Measurements from ENCODE around the gene OR6J1.

OR6J1 gene

GRCh38 chr14:22668863-22669262 is 24.7 kb upstream of the OR6J1 start:
- Histone ChIP-seq H3K4me3 (ENCODE audit: low read length in 2 of 2) (no peak overlapping the region), H3K36me3 (ENCODE audit: control insufficient read depth in 2 of 2, insufficient read depth in 2 of 2, low read length in 2 of 2) (no peaks in the 10 kb centered on the region), H3K9ac (ENCODE audit: low read depth in 1 of 2, low read length in 2 of 2) (no peak overlapping the region), H3K9me3 (ENCODE audit: control insufficient read depth in 2 of 2, low read length in 2 of 2) (no peaks in the 10 kb centered on the region), H3K27me3 (ENCODE audit: control insufficient read depth in 2 of 2, insufficient read depth in 2 of 2, low read length in 2 of 2) (no peaks in the 10 kb centered on the region), H3K27ac (ENCODE audit: low read depth in 2 of 2, low read length in 2 of 2) (no peak overlapping the region), H3K4me1 (ENCODE audit: control insufficient read depth in 2 of 2, insufficient read depth in 2 of 2, low read length in 2 of 2) (no peaks in the 10 kb centered on the region)

GRCh38 chr14:22668417-22668816 is 24.3 kb upstream of the OR6J1 start:
- H3K9me3 ChIP-seq (ENCODE audit: control insufficient read depth in 2 of 2, low read length in 2 of 2) = no peaks in the 10 kb centered on the region
- no peak overlapping the region for H3K9ac ChIP-seq (ENCODE audit: low read depth in 1 of 2, low read length in 2 of 2)
- no peak overlapping the region for H3K4me3 ChIP-seq (ENCODE audit: low read length in 2 of 2)
- H3K27me3 ChIP-seq (ENCODE audit: control insufficient read depth in 2 of 2, insufficient read depth in 2 of 2, low read length in 2 of 2) = no peaks in the 10 kb centered on the region
- no peaks in the 10 kb centered on the region for H3K36me3 ChIP-seq (ENCODE audit: control insufficient read depth in 2 of 2, insufficient read depth in 2 of 2, low read length in 2 of 2)
- H3K27ac ChIP-seq (ENCODE audit: low read depth in 2 of 2, low read length in 2 of 2) = no peak overlapping the region
- no peaks in the 10 kb centered on the region for H3K4me1 ChIP-seq (ENCODE audit: control insufficient read depth in 2 of 2, insufficient read depth in 2 of 2, low read length in 2 of 2)

- H3K27me3 ChIP-seq (ENCODE audit: control insufficient read depth in 2 of 2, insufficient read depth in 2 of 2, low read length in 2 of 2) = no peaks in the 10 kb centered on the region
- no peak overlapping the region for H3K27ac ChIP-seq (ENCODE audit: low read depth in 2 of 2, low read length in 2 of 2)
- H3K9me3 ChIP-seq (ENCODE audit: control insufficient read depth in 2 of 2, low read length in 2 of 2) = no peaks in the 10 kb centered on the region
- H3K9ac ChIP-seq (ENCODE audit: low read depth in 1 of 2, low read length in 2 of 2) = no peak overlapping the region
- no peak overlapping the region for H3K4me3 ChIP-seq (ENCODE audit: low read length in 2 of 2)
- no peaks in the 10 kb centered on the region for H3K4me1 ChIP-seq (ENCODE audit: control insufficient read depth in 2 of 2, insufficient read depth in 2 of 2, low read length in 2 of 2)
- H3K36me3 ChIP-seq (ENCODE audit: control insufficient read depth in 2 of 2, insufficient read depth in 2 of 2, low read length in 2 of 2) = no peaks in the 10 kb centered on the region
These were observed 23.7 kb upstream of the OR6J1 start for GRCh38 chr14:22667881-22668280.

- H3K27ac ChIP-seq (ENCODE audit: low read depth in 2 of 2, low read length in 2 of 2) = no peak overlapping the region
- no peaks in the 10 kb centered on the region for H3K4me1 ChIP-seq (ENCODE audit: control insufficient read depth in 2 of 2, insufficient read depth in 2 of 2, low read length in 2 of 2)
- H3K4me3 ChIP-seq (ENCODE audit: low read length in 2 of 2) = no peak overlapping the region
- no peaks in the 10 kb centered on the region for H3K9me3 ChIP-seq (ENCODE audit: control insufficient read depth in 2 of 2, low read length in 2 of 2)
- no peaks in the 10 kb centered on the region for H3K36me3 ChIP-seq (ENCODE audit: control insufficient read depth in 2 of 2, insufficient read depth in 2 of 2, low read length in 2 of 2)
- H3K9ac ChIP-seq (ENCODE audit: low read depth in 1 of 2, low read length in 2 of 2) = no peak overlapping the region
- no peaks in the 10 kb centered on the region for H3K27me3 ChIP-seq (ENCODE audit: control insufficient read depth in 2 of 2, insufficient read depth in 2 of 2, low read length in 2 of 2)
These were observed 22.2 kb upstream of the OR6J1 start for GRCh38 chr14:22666203-22666893.

- H3K4me1 ChIP-seq (ENCODE audit: control insufficient read depth in 2 of 2, insufficient read depth in 2 of 2, low read length in 2 of 2) = no peaks in the 10 kb centered on the region
- no peak overlapping the region for H3K9ac ChIP-seq (ENCODE audit: low read depth in 1 of 2, low read length in 2 of 2)
- no peak overlapping the region for H3K4me3 ChIP-seq (ENCODE audit: low read length in 2 of 2)
- H3K36me3 ChIP-seq (ENCODE audit: control insufficient read depth in 2 of 2, insufficient read depth in 2 of 2, low read length in 2 of 2) = no peaks in the 10 kb centered on the region
- no peaks in the 10 kb centered on the region for H3K9me3 ChIP-seq (ENCODE audit: control insufficient read depth in 2 of 2, low read length in 2 of 2)
- no peaks in the 10 kb centered on the region for H3K27me3 ChIP-seq (ENCODE audit: control insufficient read depth in 2 of 2, insufficient read depth in 2 of 2, low read length in 2 of 2)
- H3K27ac ChIP-seq (ENCODE audit: low read depth in 2 of 2, low read length in 2 of 2) = no peak overlapping the region
These were observed 20.1 kb upstream of the OR6J1 start for GRCh38 chr14:22664261-22664660.

GRCh38 chr14:22660654-22661053 is 16.5 kb upstream of the OR6J1 start:
- Histone ChIP-seq H3K36me3 (ENCODE audit: control insufficient read depth in 2 of 2, insufficient read depth in 2 of 2, low read length in 2 of 2) (no peaks in the 10 kb centered on the region), H3K9me3 (ENCODE audit: control insufficient read depth in 2 of 2, low read length in 2 of 2) (no peaks in the 10 kb centered on the region), H3K27me3 (ENCODE audit: control insufficient read depth in 2 of 2, insufficient read depth in 2 of 2, low read length in 2 of 2) (no peaks in the 10 kb centered on the region), H3K4me3 (ENCODE audit: low read length in 2 of 2) (no peak overlapping the region), H3K27ac (ENCODE audit: low read depth in 2 of 2, low read length in 2 of 2) (no peak overlapping the region), H3K9ac (ENCODE audit: low read depth in 1 of 2, low read length in 2 of 2) (no peak overlapping the region), H3K4me1 (ENCODE audit: control insufficient read depth in 2 of 2, insufficient read depth in 2 of 2, low read length in 2 of 2) (peaks cover 5 to 12% of the 10 kb centered on the region in 2 donors)

GRCh38 chr14:22658946-22659345 is 14.8 kb upstream of the OR6J1 start:
- H3K4me3 ChIP-seq (ENCODE audit: low read length in 2 of 2) = no peak overlapping the region
- H3K4me1 ChIP-seq (ENCODE audit: control insufficient read depth in 2 of 2, insufficient read depth in 2 of 2, low read length in 2 of 2) = peaks cover 5 to 12% of the 10 kb centered on the region in 2 donors
- no peak overlapping the region for H3K9ac ChIP-seq (ENCODE audit: low read depth in 1 of 2, low read length in 2 of 2)
- no peak overlapping the region for H3K27ac ChIP-seq (ENCODE audit: low read depth in 2 of 2, low read length in 2 of 2)
- no peaks in the 10 kb centered on the region for H3K27me3 ChIP-seq (ENCODE audit: control insufficient read depth in 2 of 2, insufficient read depth in 2 of 2, low read length in 2 of 2)
- no peaks in the 10 kb centered on the region for H3K9me3 ChIP-seq (ENCODE audit: control insufficient read depth in 2 of 2, low read length in 2 of 2)
- no peaks in the 10 kb centered on the region for H3K36me3 ChIP-seq (ENCODE audit: control insufficient read depth in 2 of 2, insufficient read depth in 2 of 2, low read length in 2 of 2)

- H3K27ac ChIP-seq (ENCODE audit: low read depth in 2 of 2, low read length in 2 of 2) = no peak overlapping the region
- no peak overlapping the region for H3K4me3 ChIP-seq (ENCODE audit: low read length in 2 of 2)
- H3K9ac ChIP-seq (ENCODE audit: low read depth in 1 of 2, low read length in 2 of 2) = no peak overlapping the region
- no peaks in the 10 kb centered on the region for H3K27me3 ChIP-seq (ENCODE audit: control insufficient read depth in 2 of 2, insufficient read depth in 2 of 2, low read length in 2 of 2)
- peaks cover 5 to 12% of the 10 kb centered on the region in 2 donors for H3K4me1 ChIP-seq (ENCODE audit: control insufficient read depth in 2 of 2, insufficient read depth in 2 of 2, low read length in 2 of 2)
- H3K36me3 ChIP-seq (ENCODE audit: control insufficient read depth in 2 of 2, insufficient read depth in 2 of 2, low read length in 2 of 2) = no peaks in the 10 kb centered on the region
- no peaks in the 10 kb centered on the region for H3K9me3 ChIP-seq (ENCODE audit: control insufficient read depth in 2 of 2, low read length in 2 of 2)
These were observed 13.7 kb upstream of the OR6J1 start for GRCh38 chr14:22657861-22658260.

- H3K27ac ChIP-seq (ENCODE audit: low read depth in 2 of 2, low read length in 2 of 2) = no peak overlapping the region
- H3K36me3 ChIP-seq (ENCODE audit: control insufficient read depth in 2 of 2, insufficient read depth in 2 of 2, low read length in 2 of 2) = no peaks in the 10 kb centered on the region
- H3K4me1 ChIP-seq (ENCODE audit: control insufficient read depth in 2 of 2, insufficient read depth in 2 of 2, low read length in 2 of 2) = peaks cover 5 to 12% of the 10 kb centered on the region in 2 donors
- no peak overlapping the region for H3K9ac ChIP-seq (ENCODE audit: low read depth in 1 of 2, low read length in 2 of 2)
- no peaks in the 10 kb centered on the region for H3K27me3 ChIP-seq (ENCODE audit: control insufficient read depth in 2 of 2, insufficient read depth in 2 of 2, low read length in 2 of 2)
- H3K9me3 ChIP-seq (ENCODE audit: control insufficient read depth in 2 of 2, low read length in 2 of 2) = no peaks in the 10 kb centered on the region
- no peak overlapping the region for H3K4me3 ChIP-seq (ENCODE audit: low read length in 2 of 2)
These were observed 13.0 kb upstream of the OR6J1 start for GRCh38 chr14:22656945-22657731.

GRCh38 chr14:22656226-22656625 is 12.1 kb upstream of the OR6J1 start:
- no peaks in the 10 kb centered on the region for H3K27me3 ChIP-seq (ENCODE audit: control insufficient read depth in 2 of 2, insufficient read depth in 2 of 2, low read length in 2 of 2)
- no peak overlapping the region for H3K4me3 ChIP-seq (ENCODE audit: low read length in 2 of 2)
- H3K36me3 ChIP-seq (ENCODE audit: control insufficient read depth in 2 of 2, insufficient read depth in 2 of 2, low read length in 2 of 2) = no peaks in the 10 kb centered on the region
- no peaks in the 10 kb centered on the region for H3K9me3 ChIP-seq (ENCODE audit: control insufficient read depth in 2 of 2, low read length in 2 of 2)
- no peak overlapping the region for H3K27ac ChIP-seq (ENCODE audit: low read depth in 2 of 2, low read length in 2 of 2)
- peaks cover 5 to 12% of the 10 kb centered on the region in 2 donors for H3K4me1 ChIP-seq (ENCODE audit: control insufficient read depth in 2 of 2, insufficient read depth in 2 of 2, low read length in 2 of 2)
- no peak overlapping the region for H3K9ac ChIP-seq (ENCODE audit: low read depth in 1 of 2, low read length in 2 of 2)

All from mucosa of rectum (tissue), 2 donors.